ENCODE measurements around the gene C11orf42. TPM values are rescaled to one million over a fixed set of nuclear protein-coding genes. Genes with fewer than 3 reads are reported as not detected.

C11orf42 gene
- total RNA-seq, result not detected

GRCh38 chr11:6205366-6205765 is at the start of gene C11orf42:
C11orf42 (plus strand) TSS chr11:6205557; CDS start chr11:6205616, 59 bp downstream.
- no peak for FAIRE-seq

DNA sequence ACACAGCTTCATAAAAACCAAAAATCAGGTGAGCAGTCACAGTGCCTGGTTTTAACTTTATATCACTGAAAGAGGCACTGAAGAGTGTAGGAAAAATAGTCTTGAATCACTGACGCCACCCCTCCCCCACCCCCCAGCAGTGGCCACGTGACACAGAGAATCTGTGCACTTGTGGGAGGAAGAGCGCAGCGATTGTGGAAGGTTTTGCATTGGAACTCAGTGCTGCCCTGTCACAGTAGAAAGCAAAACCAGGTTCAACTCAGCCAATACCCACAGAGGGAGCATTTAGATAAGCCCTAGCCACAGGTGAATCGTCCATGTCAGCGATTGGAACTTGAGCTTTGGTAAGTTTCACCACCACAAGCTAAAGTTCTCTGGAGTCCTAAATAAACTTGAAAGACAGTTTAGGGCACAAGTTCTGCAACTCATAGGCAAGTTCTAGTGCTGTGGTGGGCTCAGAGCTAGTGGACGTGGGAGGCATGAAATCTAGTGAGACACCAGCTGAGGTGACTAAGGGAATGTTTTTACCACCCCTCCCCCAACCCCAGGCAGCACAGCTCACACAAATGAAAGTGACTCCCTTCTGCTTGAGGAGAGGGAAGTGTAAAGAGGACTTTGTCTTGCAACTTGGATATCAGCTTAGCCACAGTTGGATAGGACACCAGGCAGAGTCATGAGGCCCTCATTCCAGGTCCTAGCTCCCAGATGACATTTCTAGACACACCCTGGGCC is 48.6 kb upstream of the C11orf42 start:
- DNase-seq (ENCODE audit: low spot score in 2 of 2), result no peak
- no peak for FAIRE-seq

More at GRCh38 chr11:6205366-6205765, at the start of gene C11orf42:
- no peak for DNase-seq (ENCODE audit: low spot score in 2 of 2)

DNA sequence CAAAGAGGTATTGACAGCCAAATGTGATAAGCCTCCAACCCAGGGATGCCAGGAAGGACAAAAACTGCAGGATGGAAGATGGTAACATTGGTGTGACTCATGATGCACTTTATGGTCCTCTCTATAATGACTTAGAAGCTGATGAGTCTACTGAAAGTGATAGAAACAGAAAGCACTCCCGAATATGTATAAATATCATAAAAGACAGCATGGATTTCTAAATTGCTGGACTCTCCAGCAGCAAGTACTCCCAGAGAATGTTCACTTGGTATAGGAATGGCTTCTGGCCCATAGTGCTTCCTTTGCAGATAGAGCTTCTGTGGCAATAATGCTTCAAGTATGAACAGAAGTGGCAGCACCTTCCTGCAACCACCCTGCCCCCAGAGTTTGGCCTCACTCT is 35.1 kb upstream of the C11orf42 start, which contains the start of gene OR52B2:
OR52B2 (minus strand) TSS at position 101 of the 400 bp plus-strand sequence; CDS start at position 101, 0 bp downstream.
- DNase-seq (ENCODE audit: low spot score in 2 of 2), result no peak
- FAIRE-seq, result no peak

- DNase-seq (ENCODE audit: low spot score in 2 of 2), result no peak
- FAIRE-seq, result no peak
These were observed 29.9 kb upstream of the C11orf42 start for GRCh38 chr11:6175440-6175839.

- FAIRE-seq, result no peak
These were observed 13.6 kb upstream of the C11orf42 start for GRCh38 chr11:6191742-6192141.

GRCh38 chr11:6194065-6194581 is 11.2 kb upstream of the C11orf42 start:
- FAIRE-seq, result no peak

More at GRCh38 chr11:6191742-6192141, 13.6 kb upstream of the C11orf42 start:
- DNase-seq (ENCODE audit: low spot score in 2 of 2), result no peak

GRCh38 chr11:6196396-6196795 is 9.0 kb upstream of the C11orf42 start:
- DNase-seq (ENCODE audit: low spot score in 2 of 2), result no peak
- FAIRE-seq, result no peak

More at GRCh38 chr11:6194065-6194581, 11.2 kb upstream of the C11orf42 start:
- no peak for DNase-seq (ENCODE audit: low spot score in 2 of 2)

GRCh38 chr11:6197466-6198200 is 7.7 kb upstream of the C11orf42 start:
- no peak for FAIRE-seq
- no peak for DNase-seq (ENCODE audit: low spot score in 2 of 2)

GRCh38 chr11:6199174-6199810 is 6.1 kb upstream of the C11orf42 start, which contains the start of gene OR52W1:
OR52W1 (plus strand) TSS chr11:6199224; CDS start chr11:6199224, 0 bp downstream.
- no peak for FAIRE-seq
- DNase-seq (ENCODE audit: low spot score in 2 of 2), result no peak

- no peak for DNase-seq (ENCODE audit: low spot score in 2 of 2)
- no peak for FAIRE-seq
These were observed 4.4 kb upstream of the C11orf42 start for GRCh38 chr11:6200975-6201374.

GRCh38 chr11:6201481-6201880 is 3.9 kb upstream of the C11orf42 start:
- DNase-seq (ENCODE audit: low spot score in 2 of 2) (no peak), FAIRE-seq (no peak)

DNA sequence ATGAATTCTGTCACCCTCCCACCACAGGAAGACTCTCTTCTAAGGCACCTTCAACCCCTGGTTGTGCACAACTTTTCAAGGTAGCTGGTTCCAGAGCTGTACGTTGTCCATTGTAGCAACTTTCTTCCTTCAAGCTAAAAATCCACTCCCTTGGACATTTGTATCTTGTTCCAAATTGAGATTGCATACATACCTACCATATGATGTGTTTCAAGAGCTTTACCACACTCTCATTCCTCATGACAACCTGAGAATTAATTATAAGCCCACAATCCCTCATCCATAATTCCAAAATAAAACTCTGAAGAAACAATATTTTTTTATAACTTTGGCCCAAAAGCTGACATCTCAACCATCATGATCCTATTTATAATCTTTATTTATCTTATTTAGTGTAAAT is 3.3 kb upstream of the C11orf42 start:
- FAIRE-seq (no peak), DNase-seq (ENCODE audit: low spot score in 2 of 2) (no peak)

- DNase-seq (ENCODE audit: low spot score in 2 of 2) (no peak), FAIRE-seq (no peak)
These were observed 2.0 kb upstream of the C11orf42 start for GRCh38 chr11:6203327-6203726.

DNA sequence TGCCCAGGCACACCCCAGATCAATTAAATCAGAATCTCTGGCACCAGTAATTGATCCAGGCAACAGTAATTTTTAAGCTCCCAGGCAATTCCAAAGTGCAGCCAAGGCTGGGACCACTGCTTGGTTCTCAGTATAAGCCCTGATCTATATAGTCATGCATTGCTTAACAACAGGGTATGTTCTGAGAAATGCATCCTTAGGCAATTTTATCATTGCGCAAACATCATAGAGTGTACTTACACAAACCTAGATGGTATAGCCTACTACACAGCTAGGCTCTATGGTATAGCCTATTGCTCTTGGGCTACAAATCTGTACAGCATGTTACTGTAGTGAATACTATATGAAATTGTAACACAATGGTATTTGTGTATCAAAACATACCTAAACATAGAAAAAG is 651 bp upstream of the C11orf42 start:
- DNase-seq (ENCODE audit: low spot score in 2 of 2), result no peak

GRCh38 chr11:6206456-6207180 is 1.3 kb downstream of the C11orf42 start:
- DNase-seq (ENCODE audit: low spot score in 2 of 2), result no peak
- no peak for FAIRE-seq

More for the DNA sequence above, 651 bp upstream of the C11orf42 start:
- no peak for FAIRE-seq

- no peak for FAIRE-seq
- DNase-seq (ENCODE audit: low spot score in 2 of 2), result no peak
These were observed 4.4 kb downstream of the C11orf42 start for GRCh38 chr11:6209801-6210200.

DNA sequence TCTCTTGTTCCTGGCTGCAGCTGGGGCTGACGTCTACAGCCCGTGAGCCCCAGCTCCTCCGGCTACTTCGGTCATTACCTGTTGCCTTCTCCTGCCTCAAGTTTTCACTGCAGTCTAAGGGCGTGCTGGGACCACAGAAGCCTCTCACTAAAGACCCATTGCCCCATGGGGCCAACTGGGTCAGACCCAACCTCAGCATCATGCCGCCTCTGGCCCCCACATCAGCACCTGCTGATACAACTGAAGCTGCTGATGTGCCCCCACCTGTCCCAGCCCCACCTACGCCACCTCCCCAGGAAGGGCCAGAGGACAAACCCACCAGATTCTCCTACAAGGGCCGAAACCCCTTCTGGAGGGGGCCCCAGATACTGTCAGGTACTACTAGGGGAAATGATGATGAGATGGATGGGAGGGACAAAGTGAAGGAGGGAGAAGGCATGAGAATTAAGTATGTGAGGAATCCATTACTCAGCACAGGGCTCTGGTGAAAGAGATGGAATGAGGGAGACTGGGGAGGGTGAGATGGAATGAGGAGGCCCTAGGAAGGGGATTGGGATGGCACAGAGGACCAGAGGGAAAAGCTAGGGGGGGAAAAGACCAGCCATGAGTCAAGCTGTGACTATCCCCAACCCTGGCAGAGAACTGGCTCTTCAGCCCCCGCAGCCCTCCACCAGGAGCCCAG is 5.1 kb downstream of the C11orf42 start:
- no peak for DNase-seq (ENCODE audit: low spot score in 2 of 2)
- no peak for FAIRE-seq

GRCh38 chr11:6214530-6214929 is 9.2 kb downstream of the C11orf42 start:
- no peak for DNase-seq (ENCODE audit: low spot score in 2 of 2)
- FAIRE-seq, result no peak

DNA sequence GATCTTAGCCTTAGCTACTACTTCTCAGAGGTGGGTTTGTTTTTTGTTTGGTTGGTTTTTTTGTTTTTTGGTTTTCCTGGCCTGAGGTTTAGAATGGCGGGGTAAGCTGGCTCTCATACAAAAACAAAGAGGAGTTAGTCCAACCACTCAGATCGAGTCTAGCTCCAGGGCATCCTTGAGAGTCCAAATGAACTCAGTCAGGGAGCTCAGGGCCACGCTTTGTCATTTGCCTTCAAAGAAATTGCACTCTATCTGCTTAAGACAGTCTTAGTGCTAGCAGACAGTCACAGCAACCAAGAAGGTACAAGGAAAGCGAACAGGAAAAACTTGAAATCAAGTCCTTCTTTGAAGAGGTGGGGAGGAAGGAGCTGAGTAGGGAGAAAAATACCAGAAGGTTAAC is 11.1 kb downstream of the C11orf42 start:
- no peak for DNase-seq (ENCODE audit: low spot score in 2 of 2)
- no peak for FAIRE-seq

GRCh38 chr11:6217722-6218121 is 12.4 kb downstream of the C11orf42 start:
- DNase-seq (ENCODE audit: low spot score in 2 of 2) (no peak), FAIRE-seq (no peak)

All from frontal cortex (tissue), 4 donors.